CD14-positive monocyte (primary cell): ENCODE measurements around the gene SIDT2. TPM values are rescaled to one million over a fixed set of nuclear protein-coding genes. Genes with fewer than 3 reads are reported as not detected.
A peak's percentile ranks its signal among the peaks of the same experiment; 100 is the strongest.

Experiments
- DNase-seq, 3 donors: peaks; one replicate each; pipeline ENCODE4 v3.0.0-alpha.2; 2011 to 2022
- H2AFZ ChIP-seq: 2 replicates; pipeline ENCODE4 v1.6.0; 2012; ENCODE audit warnings: mild to moderate bottlenecking, low read depth, low read length, inconsistent platforms; ENCODE audit not compliant: insufficient read depth, poor library complexity, severe bottlenecking
- H3K27ac ChIP-seq, 2 donors: 1 replicate in 1 of 2; 2 replicates in 1 of 2; pipeline ENCODE4 v1.5.1; 2012 to 2013; ENCODE audit warnings: low read length in 2 of 2, control low read depth in 1 of 2, inconsistent platforms in 1 of 2, low read depth in 1 of 2, mild to moderate bottlenecking in 1 of 2
- H3K27me3 ChIP-seq, 2 donors: one replicate each; pipeline versions ENCODE4 v1.6.0 to v1.6.1; 2011 to 2013; ENCODE audit warnings: low read length in 2 of 2; ENCODE audit not compliant: control insufficient read depth in 2 of 2, insufficient read depth in 2 of 2
- H3K36me3 ChIP-seq, 2 donors: replicated peaks in 1 of 2; 1 replicate in 1 of 2; 2 replicates in 1 of 2; pipeline versions ENCODE4 v1.5.1 to v1.6.1; 2012 to 2013; ENCODE audit warnings: low read length in 2 of 2, control low read depth in 1 of 2, inconsistent platforms in 1 of 2, mild to moderate bottlenecking in 1 of 2; ENCODE audit not compliant: insufficient read depth in 2 of 2, control insufficient read depth in 1 of 2
- H3K4me1 ChIP-seq, 2 donors: 1 replicate in 1 of 2; 2 replicates in 1 of 2; pipeline versions ENCODE4 v1.5.1 to v1.6.1; 2012 to 2013; ENCODE audit warnings: low read length in 2 of 2, control low read depth in 1 of 2, inconsistent platforms in 1 of 2, mild to moderate bottlenecking in 1 of 2, moderate library complexity in 1 of 2; ENCODE audit not compliant: insufficient read depth in 2 of 2, control insufficient read depth in 1 of 2
- H3K4me2 ChIP-seq: replicated peaks from 2 replicates; pipeline ENCODE3; 2012; ENCODE audit warnings: low read length, moderate library complexity, mild to moderate bottlenecking; ENCODE audit not compliant: poor library complexity, severe bottlenecking; ENCODE audit errors: extremely low read depth
- H3K4me3 ChIP-seq, 3 experiments: fragments of 200-600 bp in 1 of 3; sonication (generic) in 1 of 3; replicated peaks in 1 of 3; 1 replicate in 2 of 3; 2 replicates in 1 of 3; pipeline ENCODE4 v1.5.1; 2011 to 2013; ENCODE audit warnings: low read length in 3 of 3, mild to moderate bottlenecking in 3 of 3, control low read depth in 2 of 3, low read depth in 2 of 3, inconsistent platforms in 1 of 3, moderate library complexity in 1 of 3
- H3K79me2 ChIP-seq: 2 replicates; pipeline ENCODE4 v1.6.0; 2012; ENCODE audit warnings: mild to moderate bottlenecking, control low read depth, inconsistent platforms, low read length, moderate library complexity; ENCODE audit not compliant: insufficient read depth
- H3K9ac ChIP-seq: 2 replicates; pipeline ENCODE4 v1.6.0; 2017; ENCODE audit warnings: low read length, mild to moderate bottlenecking; ENCODE audit not compliant: insufficient read depth, poor library complexity, severe bottlenecking
- H3K9me3 ChIP-seq, 2 donors: replicated peaks in 1 of 2; 1 replicate in 1 of 2; 2 replicates in 1 of 2; pipeline versions ENCODE4 v1.5.1 to v1.6.1; 2012 to 2013; ENCODE audit warnings: low read length in 2 of 2, control low read depth in 1 of 2; ENCODE audit not compliant: control insufficient read depth in 1 of 2, insufficient read depth in 1 of 2
- H4K20me1 ChIP-seq: 2 replicates; pipeline ENCODE4 v1.6.0; 2012; ENCODE audit warnings: mild to moderate bottlenecking, low read length, control low read depth, moderate library complexity; ENCODE audit not compliant: insufficient read depth
- H3K27ac Mint-ChIP-seq, 7 donors: one replicate each; pipeline ENCODE4 v1.8.0; 2020; ENCODE audit warnings: mild to moderate bottlenecking in 7 of 7, mixed read lengths in 7 of 7, moderate library complexity in 6 of 7, inconsistent platforms in 2 of 7
- H3K27me3 Mint-ChIP-seq, 3 donors: one replicate each; pipeline ENCODE4 v1.8.0; 2021 to 2022; ENCODE audit warnings: low read depth in 3 of 3, mild to moderate bottlenecking in 3 of 3, mixed read lengths in 3 of 3, moderate library complexity in 3 of 3, inconsistent platforms in 1 of 3
- H3K36me3 Mint-ChIP-seq, 2 donors: one replicate each; pipeline ENCODE4 v1.8.0; 2020; ENCODE audit warnings: mixed read lengths in 2 of 2, inconsistent platforms in 1 of 2, mild to moderate bottlenecking in 1 of 2
- H3K4me1 Mint-ChIP-seq: one replicate; pipeline ENCODE4 v1.8.0; 2020; ENCODE audit warnings: mild to moderate bottlenecking, mixed read lengths
- H3K4me3 Mint-ChIP-seq, 2 donors: one replicate each; pipeline ENCODE4 v1.8.0; 2020; ENCODE audit warnings: mild to moderate bottlenecking in 2 of 2, mixed read lengths in 2 of 2, moderate library complexity in 1 of 2
- H3K9me3 Mint-ChIP-seq, 7 donors: one replicate each; pipeline ENCODE4 v1.8.0; 2020 to 2022; ENCODE audit warnings: mixed read lengths in 7 of 7, mild to moderate bottlenecking in 6 of 7, moderate library complexity in 6 of 7, inconsistent platforms in 2 of 7
- CTCF ChIP-seq: fragments of 200-600 bp; IDR thresholded peaks from one replicate; pipeline ENCODE4 v1.8.0; 2022; ENCODE audit warnings: antibody characterized with exemption, mild to moderate bottlenecking
- WGBS: methylation state at CpG from one replicate; pipeline ENCODE4 v1.1.5; 2013; ENCODE audit warnings: missing lambda C conversion rate; ENCODE audit not compliant: insufficient coverage; 5-methylcytosine and 5-hydroxymethylcytosine counted together
- intact Hi-C, 2 donors: fragments of 100-400 bp; cut with micrococcal nuclease; formaldehyde crosslinking; loops; one replicate each; pipeline versions ENCODE4 v1.15.0 to v1.15.1; 2023
- polyA plus RNA-seq, 3 donors: library from polyadenylated mRNA; depleted of rRNA in 1 of 3; unstranded in 2 of 3; stranded (reverse) in 1 of 3; fragments of 300-500 nt in 2 of 3; fragments of >200 nt in 1 of 3; fragmentation: Illumina TruSeq in 2 of 3; gene quantifications; 1 replicate in 2 of 3; 2 replicates in 1 of 3; pipeline ENCODE4 v1.2.3, GENCODE V29; 2012 to 2021

The SIDT2 gene
- polyA plus RNA-seq, 3 donors = 21.8 to 177 (median 41.8) TPM

GRCh38 chr11:117180020-117180419, 1.5 kb downstream of the SIDT2 start:
- H3K27ac ChIP-seq = peak overlapping the region; percentile 69 to 89
- peak overlapping the region; percentile 96 to 98 for H3K4me3 Mint-ChIP-seq
- peak overlapping the region; percentile 88 for H2AFZ ChIP-seq

More at GRCh38 chr11:117180020-117180419, 1.5 kb downstream of the SIDT2 start:
- Histone ChIP-seq H3K9ac (peak overlapping the region; percentile 81), H3K36me3 (peaks cover 19 to 34% of the 10 kb centered on the region in 2 donors), H3K27me3 (no peaks in the 10 kb centered on the region), H3K4me3 (peak overlapping the region; percentile 71 to 98 (median 82)), H4K20me1 (no peaks in the 10 kb centered on the region), H3K79me2 (peaks cover 19% of the 10 kb centered on the region), H3K9me3 (no peaks in the 10 kb centered on the region), H3K4me1 (peaks cover 33 to 45% of the 10 kb centered on the region in 2 donors), H3K4me2 (peak overlapping the region; percentile 89)
- TF ChIP-seq CTCF = no peak
- Mint-ChIP-seq H3K4me1 (peaks cover 30% of the 10 kb centered on the region), H3K27ac (peak overlapping the region; percentile 49 to 97 (median 92)), H3K36me3 (peaks cover 30 to 40% of the 10 kb centered on the region in 2 donors), H3K27me3 (peaks cover 0 to 4% (median 0%) of the 10 kb centered on the region in 3 donors), H3K9me3 (no peaks in the 10 kb centered on the region)
- intact Hi-C loops = loop anchor here (5.0 kb wide), 2 partner anchors 42 to 47 kb away; no protein-coding TSS in a partner anchor
- no peak for DNase-seq
- WGBS = no CpG with 5 or more reads among the region's 4 CpGs
